Fibroblast of skin of scalp (primary cell): ENCODE results near the gene ARMH2.
"Not testable (repeated sequence)": the region's sequence is repeated elsewhere in the genome, so short reads cannot be mapped to it uniquely, and the experiment has no call there.

Source experiments
- DNase-seq: peaks from one replicate; pipeline ENCODE4 v3.0.0-alpha.2; 2013

The ARMH2 gene

DNA sequence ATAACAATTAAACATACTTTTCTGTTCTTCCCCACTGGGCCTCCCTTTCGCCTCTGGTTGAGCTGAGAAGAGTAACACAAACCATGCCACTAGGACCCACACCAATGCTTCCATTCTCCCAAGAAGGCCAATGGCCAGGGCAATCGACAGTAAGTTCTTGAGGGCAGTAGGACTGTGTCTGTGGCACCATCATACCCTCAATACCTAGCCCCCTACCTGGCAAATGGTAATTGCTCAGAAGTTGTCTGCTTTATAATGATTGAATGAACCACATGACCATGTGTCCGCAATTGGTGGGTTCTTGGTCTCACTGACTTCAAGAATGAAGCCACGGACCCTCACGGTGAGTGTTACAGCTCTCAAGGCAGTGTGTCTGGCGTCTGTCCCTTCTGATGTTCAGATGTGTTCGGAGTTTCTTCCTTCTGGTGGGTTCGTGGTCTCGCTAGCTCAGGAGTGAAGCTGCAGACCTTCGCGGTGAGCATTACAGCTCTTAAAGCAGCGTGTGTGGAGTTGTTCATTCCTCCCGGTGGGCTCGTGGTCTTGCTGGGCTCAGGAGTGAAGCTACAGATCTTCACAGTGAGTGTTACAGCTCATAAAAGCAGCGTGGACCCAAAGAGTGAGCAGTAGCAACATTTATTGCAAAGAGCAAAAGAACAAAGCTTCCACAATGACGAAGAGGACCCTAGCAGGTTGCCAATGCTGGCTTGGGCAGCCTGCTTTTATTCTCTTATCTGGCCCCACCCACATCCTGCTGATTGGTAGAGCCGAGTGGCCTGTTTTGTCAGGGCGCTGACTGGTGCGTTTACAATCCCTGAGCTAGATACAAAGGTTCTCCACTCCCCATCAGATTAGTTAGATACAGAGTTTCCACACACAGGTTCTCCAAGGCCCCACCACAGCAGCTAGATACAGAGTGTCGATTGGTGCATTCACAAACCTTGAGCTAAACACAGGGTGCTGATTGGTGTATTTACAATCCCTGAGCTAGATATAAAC is 33.6 kb downstream of the ARMH2 start:
- DNase-seq: not testable (repeated sequence)

DNA sequence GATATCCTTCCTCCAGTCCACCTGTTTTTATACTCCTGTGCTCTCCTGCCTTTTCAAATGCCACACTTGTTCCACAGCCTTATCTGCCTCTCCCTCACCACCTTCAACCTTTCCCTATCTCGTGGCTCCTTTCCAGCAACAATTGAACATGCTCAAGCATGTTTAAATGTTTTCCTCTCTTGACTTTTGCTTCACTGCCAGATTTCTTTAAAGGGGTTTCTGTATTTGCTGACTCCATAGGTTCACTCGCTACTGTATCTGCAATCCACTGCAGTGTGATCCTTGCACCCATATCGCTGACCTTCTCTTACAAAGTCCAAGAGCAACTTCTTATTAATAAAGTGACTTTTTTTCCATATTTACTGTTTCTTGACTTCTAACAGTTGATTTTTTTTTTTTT is 35.1 kb downstream of the ARMH2 start:
- no peak for DNase-seq

DNA sequence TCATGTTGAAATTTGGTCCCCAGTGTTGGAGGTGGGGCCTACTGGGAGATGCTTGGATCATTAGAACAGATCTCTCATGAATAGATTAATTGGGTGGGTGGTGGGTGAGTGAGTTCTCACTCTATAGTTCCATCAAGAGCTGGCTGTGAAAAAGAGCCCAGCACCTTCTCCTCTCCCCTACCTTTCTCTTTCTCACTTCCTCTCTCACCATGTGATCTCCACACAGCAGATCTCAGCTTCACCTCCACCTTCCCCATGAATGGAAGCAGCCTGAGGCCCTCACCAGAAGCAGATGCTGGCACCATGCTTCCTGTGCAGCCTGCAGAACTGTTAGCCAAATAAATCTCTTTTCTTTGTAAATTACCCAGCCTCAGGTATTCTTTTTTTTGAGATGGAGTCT is 36.9 kb downstream of the ARMH2 start:
- DNase-seq: no peak

DNA sequence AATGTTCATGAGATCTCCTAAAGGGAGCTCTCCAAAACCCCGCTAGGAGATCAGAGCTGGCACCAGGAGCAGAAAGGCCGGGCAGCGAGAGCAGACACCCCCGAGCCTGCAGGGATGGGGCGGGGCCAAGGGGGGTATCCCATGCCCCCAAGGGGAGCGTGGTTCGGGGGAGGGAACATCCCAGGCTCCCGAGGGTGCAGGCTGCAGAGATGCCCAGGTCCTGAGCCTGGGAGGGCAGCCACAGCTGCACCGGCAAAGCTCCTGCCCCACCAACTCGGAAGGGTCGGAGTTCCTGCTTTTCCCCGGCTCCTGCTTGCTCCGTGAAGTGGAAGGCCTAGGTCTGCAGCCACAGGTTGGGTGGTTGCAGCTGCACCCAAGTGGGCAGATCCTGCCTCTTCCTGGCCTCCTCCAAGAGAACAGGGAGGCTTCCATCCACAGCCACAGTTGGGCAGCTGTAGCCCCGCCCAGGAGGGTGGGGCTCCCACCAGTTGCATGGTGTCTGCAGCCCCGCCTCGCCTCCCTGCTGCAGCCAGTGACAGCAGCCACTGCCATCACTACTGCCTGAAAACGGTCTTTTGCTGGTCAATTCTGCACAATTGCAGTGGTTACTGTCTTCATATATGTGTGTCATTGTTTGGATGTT is 37.4 kb downstream of the ARMH2 start:
- DNase-seq: no peak

DNA sequence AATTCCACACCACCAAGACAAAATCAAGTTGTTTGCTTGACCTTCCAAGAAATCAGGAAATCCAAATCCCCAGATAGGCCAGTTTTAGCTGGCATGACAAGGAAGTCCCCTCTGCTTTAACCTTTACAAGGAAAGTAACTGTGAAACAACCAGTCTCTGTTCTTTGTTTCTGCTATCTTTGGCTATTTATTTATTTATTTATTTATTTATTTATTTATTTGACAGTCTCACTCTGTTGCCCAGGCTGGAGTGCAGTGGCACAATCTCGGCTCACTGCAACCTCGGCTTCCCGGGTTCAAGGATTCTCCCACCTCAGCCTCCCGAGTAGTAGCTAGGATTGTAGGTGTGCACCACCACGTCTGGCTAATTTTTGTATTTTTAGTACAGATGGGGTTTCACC is 38.5 kb downstream of the ARMH2 start:
- no peak for DNase-seq

DNA sequence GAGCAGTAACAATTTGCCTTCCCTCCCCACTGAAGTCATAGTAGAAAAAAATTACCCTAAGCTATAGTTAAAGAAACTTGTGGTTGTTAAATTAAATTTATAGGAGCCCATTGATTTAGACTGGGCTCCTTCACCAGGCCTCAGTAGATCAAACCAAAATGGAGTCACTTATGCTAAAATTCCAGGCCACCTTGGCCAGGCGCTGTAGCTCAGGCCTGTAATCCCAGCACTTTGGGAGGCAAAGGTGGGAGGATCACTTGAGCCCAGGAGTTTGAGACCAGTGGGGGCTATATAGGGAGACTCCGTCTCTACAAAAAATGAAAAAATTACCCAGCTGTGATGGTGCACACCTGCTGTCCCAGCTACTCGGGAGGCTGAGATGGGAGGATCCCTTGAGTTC is 39.0 kb downstream of the ARMH2 start:
- DNase-seq: no peak

DNA sequence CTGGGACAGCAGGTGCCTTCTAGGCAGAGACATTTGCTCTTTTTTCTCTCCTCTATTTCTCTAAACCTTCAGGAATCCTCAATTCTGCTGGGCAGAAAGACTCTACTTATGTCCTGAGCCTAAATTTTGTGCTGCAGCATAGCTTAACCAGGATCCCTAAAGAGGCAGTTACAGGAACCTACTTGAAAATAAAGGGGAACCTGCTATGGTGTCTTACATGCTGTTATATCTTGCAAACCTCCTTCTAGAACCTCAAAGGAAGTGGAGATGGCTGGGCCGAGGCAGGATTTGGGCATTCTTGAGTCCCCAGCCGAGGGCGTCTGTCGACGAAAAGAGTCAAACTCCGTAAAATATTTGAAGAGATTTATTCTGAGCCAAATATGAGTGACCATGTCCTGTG is 41.1 kb downstream of the ARMH2 start:
- DNase-seq: no peak

DNA sequence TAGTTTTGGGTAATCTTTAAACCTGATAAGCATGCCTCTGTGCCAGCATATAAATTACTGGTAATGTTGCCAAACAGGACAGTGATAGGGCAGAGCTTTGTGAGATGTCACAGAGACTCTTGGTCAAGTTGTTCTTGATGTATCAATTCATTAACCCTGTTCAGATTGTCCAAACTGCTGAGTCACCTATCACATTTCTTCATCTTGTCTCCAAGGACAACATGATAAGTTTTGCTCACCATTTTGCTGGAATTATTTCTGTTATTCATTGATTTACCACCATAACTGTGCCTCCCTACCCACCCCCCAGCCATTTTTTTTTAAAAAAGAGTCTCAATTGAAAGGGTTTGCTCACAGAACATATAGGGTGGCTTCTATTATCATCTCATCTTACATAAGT is 43.4 kb downstream of the ARMH2 start:
- no peak for DNase-seq

DNA sequence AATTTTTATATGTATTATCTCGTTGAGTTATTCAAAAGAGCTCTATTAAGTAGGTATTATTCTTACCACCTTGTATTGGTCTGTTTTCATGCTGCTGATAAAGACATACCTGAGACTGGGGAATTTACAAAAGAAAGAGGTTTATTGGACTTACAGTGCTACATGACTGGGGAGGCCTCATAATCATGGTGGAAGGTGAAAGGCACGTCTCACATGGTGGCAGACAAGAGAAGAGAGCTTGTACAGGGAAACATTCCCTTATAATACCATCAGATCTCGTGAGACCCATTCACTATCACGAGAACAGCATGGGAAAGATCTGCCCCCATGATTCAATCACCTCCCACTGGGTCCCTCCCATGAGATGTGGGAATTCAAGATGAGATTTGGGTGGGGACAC is 44.3 kb downstream of the ARMH2 start:
- not testable (repeated sequence) for DNase-seq

DNA sequence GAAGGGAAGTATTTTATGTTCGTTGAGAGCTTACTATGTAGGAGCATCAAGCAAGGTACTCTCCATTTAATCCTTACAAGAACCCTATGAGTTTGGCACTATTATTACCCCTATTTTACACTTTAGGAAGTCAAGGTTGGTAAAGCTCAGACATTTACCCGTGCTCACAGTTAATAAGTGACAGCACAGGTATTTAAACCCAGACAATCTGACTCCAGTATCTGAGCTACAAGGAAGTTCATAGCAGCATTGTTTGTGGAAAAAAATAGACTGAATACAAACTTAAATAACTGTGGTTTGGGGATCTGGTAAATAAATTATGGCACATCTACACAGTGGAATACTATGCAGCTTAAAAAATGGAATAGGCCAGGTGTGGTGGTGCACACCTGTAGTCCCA is 45.2 kb downstream of the ARMH2 start:
- DNase-seq: no peak

DNA sequence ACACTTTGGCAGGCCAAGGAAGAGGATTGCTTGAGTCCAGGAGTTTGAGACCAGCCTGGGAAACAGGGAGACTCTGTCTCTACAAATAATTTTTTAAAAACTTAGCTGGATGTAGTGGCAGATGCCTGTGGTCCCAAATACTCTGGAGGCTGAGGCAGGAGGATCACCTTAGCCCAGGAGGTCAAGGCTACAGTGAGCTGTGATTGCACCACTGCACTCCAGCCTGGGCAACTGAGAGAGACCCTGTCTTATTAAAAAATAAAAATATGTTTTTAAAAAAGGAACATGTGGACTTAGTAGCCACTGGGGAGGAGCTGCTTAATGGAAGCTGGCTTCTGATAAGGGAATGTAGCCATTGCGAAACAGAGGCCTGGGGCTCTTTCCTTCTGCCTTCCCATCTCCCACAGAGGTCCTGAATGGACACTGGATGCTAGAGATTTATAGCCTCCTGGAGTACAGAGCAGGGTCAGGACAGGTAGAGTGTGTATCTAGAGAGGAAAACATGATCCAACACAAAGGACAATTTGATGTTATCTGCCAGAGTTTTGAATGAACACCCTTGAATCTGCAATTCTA is 45.7 kb downstream of the ARMH2 start:
- DNase-seq: no peak

DNA sequence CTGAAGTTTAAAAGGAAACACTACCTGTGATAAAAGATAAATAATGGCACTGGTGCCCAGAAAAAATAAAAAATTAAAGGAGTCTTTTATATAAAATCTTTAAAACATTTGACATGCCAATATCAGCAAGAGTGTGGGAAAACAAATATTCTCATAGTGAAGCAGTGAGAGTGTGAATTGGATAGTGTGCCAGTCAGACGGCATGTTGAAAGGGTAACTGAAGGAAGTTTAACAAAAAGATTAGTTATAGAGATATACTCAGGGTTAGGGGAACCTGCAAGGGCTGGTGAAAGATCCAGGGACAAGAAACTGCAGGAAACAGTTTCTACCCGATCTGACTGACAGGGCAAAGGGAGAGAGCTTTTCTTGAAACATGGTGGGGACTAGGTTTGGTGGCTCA is 46.2 kb downstream of the ARMH2 start:
- DNase-seq: no peak

DNA sequence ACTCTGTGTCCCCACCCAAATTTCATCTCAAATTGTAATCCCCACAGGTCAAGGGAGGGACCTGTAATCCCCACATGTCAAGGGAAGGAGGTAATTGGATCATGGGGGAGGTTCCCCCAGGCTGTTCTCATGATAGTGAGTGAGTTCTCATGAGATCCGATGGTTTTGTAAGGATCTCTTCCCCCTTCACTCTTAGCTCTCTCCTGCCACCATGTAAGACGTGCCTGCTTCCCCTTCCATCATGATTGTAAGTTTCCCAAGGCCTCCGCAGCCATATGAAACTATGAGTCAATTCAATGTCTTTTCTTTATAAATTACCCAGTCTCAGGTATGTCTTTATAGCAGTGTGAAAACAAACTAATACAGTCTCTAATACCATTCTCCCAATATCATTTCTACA is 47.8 kb downstream of the ARMH2 start:
- not testable (repeated sequence) for DNase-seq

DNA sequence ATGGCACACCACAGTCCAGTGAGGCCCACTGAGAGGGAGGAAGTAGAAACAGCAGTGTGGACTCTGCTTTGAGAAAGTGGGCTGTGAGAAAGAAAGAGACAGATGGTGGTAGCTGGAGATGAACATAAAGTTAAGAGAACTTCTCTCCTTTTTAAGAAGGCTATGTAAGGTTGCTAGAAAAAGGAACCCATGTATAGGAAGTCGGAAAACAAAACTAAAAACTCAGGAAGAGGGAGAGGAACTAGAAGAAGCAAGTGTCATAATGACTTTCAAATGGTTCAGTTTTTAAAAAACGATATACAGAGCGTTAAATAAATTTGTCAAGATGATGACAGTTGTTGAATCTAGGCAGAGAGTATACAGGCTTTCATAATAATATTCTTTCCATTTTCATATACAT is 49.4 kb downstream of the ARMH2 start:
- DNase-seq: no peak
